Natural killer cell treated with Interleukin-12 subunit alpha and Interleukin-12 subunit beta and Interleukin-15 and Interleukin-18, amount 100 ng/mL, for 72 hours (primary cell): ENCODE data around the gene CEACAM3. TPM values are rescaled to one million over a fixed set of nuclear protein-coding genes. Genes with fewer than 3 reads are reported as not detected.

Experiments used
- ATAC-seq, 2 donors: fragments of 150-1000 bp; cut with Tn5 transposase in 1 of 2; sonication (Bioruptor Pico), chemical (Tn5 transposase) in 1 of 2; 2 replicates each; pipeline ENCODE4 v1.10.0; 2021
- DNase-seq: peaks from one replicate; pipeline ENCODE4 v3.0.0; 2022; ENCODE audit warnings: low spot score
- H3K27ac Mint-ChIP-seq, 2 donors: 1 replicate in 1 of 2; 2 replicates in 1 of 2; pipeline ENCODE4 v1.8.0; 2022; ENCODE audit warnings: mixed read lengths in 2 of 2, mild to moderate bottlenecking in 1 of 2, moderate library complexity in 1 of 2
- H3K27me3 Mint-ChIP-seq, 2 donors: 1 replicate in 1 of 2; 2 replicates in 1 of 2; pipeline ENCODE4 v1.8.0; 2022; ENCODE audit warnings: mixed read lengths in 2 of 2
- H3K36me3 Mint-ChIP-seq: one replicate; pipeline ENCODE4 v1.8.0; 2022; ENCODE audit warnings: mixed read lengths
- H3K4me1 Mint-ChIP-seq, 2 donors: 1 replicate in 1 of 2; 2 replicates in 1 of 2; pipeline ENCODE4 v1.8.0; 2022; ENCODE audit warnings: low read depth in 2 of 2, mixed read lengths in 2 of 2, mild to moderate bottlenecking in 1 of 2
- H3K4me3 Mint-ChIP-seq: one replicate; pipeline ENCODE4 v1.8.0; 2022; ENCODE audit warnings: mixed read lengths
- H3K9me3 Mint-ChIP-seq: 2 replicates; pipeline ENCODE4 v1.8.0; 2022; ENCODE audit warnings: mixed read lengths
- total RNA-seq, 2 donors: library from RNA; stranded (reverse); gene quantifications; one replicate each; pipeline ENCODE4 v1.2.3, GENCODE V29; 2022

CEACAM3 gene
- total RNA-seq, 2 donors from 2014 or later: not detected

GRCh38 chr19:41839211-41839610 lies 42.8 kb downstream of the CEACAM3 start:
- Mint-ChIP-seq H3K27ac (no peak overlapping the region), H3K36me3 (no peaks in the 10 kb centered on the region), H3K4me1 (peaks cover 0 to 3% of the 10 kb centered on the region in 2 donors), H3K4me3 (no peak overlapping the region), H3K9me3 (no peaks in the 10 kb centered on the region), H3K27me3 (peaks cover 24 to 29% of the 10 kb centered on the region in 2 donors)
- ATAC-seq (no peak), DNase-seq (no peak)

- H3K4me1 Mint-ChIP-seq: no peaks in the 10 kb centered on the region
- peaks cover 6 to 13% of the 10 kb centered on the region in 2 donors for H3K27me3 Mint-ChIP-seq
- no peaks in the 10 kb centered on the region for H3K36me3 Mint-ChIP-seq
- no peaks in the 10 kb centered on the region for H3K9me3 Mint-ChIP-seq
- ATAC-seq: no peak
- no peak for DNase-seq
- no peak overlapping the region for H3K27ac Mint-ChIP-seq
- no peak overlapping the region for H3K4me3 Mint-ChIP-seq
Measured at GRCh38 chr19:41843371-41843770, 47.0 kb downstream of the CEACAM3 start.

GRCh38 chr19:41844601-41845000 lies 48.2 kb downstream of the CEACAM3 start, which contains the start of gene LYPD4:
Gene LYPD4, minus strand, starts transcription at chr19:41844683. Its CDS starts 5,398 bp downstream, at chr19:41839285.
- H3K27ac Mint-ChIP-seq: peak within 1 kb of the TSS in 1 of 2 donors; percentile 27
- ATAC-seq: no peak

GRCh38 chr19:41845001-41845050 lies 48.4 kb downstream of the CEACAM3 start, which contains the start of gene DMRTC2:
Gene DMRTC2, plus strand, starts transcription at chr19:41845042. Its CDS starts 2,387 bp downstream, at chr19:41847429.
- peak within 1 kb of the TSS in 1 of 2 donors; percentile 27 for H3K27ac Mint-ChIP-seq

More at GRCh38 chr19:41844601-41845000, 48.2 kb downstream of the CEACAM3 start, which contains the start of gene LYPD4:
- Mint-ChIP-seq H3K27me3 (peaks cover 6 to 10% of the 10 kb centered on the region in 2 donors), H3K9me3 (no peaks in the 10 kb centered on the region), H3K4me3 (no peak within 1 kb of the TSS), H3K4me1 (no peaks in the 10 kb centered on the region), H3K36me3 (no peaks in the 10 kb centered on the region)
- DNase-seq: no peak

DNA sequence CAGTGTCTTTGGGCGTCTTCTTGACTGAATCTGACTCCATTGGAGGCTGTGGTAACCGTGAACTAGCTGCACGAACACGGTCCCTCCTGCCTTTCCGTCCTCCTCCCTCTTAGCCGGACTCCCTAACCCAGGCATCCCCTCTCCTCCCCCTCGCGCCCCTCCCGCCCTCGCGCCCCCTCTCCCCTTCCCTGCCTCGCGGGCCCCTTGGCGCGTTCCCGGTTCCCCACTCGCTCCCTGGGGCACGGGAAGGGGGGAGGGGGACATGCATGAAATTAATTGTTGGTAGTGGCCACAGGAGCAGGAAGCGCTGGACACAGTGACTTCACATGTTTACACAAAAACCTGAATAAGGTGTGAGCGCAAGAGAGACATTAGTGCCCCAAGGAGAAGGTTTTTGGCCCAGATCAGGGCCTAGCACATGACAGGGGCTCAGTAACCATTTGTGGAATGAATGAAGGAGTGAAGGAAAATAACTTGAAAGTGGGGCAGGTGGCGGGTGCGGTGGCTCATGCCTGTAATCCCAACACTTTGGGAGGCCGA lies 48.7 kb downstream of the CEACAM3 start:
- ATAC-seq: no peak
- Mint-ChIP-seq H3K27me3 (peaks cover 4 to 10% of the 10 kb centered on the region in 2 donors), H3K9me3 (no peaks in the 10 kb centered on the region), H3K4me1 (no peaks in the 10 kb centered on the region), H3K27ac (peak overlapping the region in 1 of 2 donors; percentile 27), H3K4me3 (no peak overlapping the region), H3K36me3 (no peaks in the 10 kb centered on the region)
- DNase-seq: no peak

More at GRCh38 chr19:41845001-41845050, 48.4 kb downstream of the CEACAM3 start, which contains the start of gene DMRTC2:
- Mint-ChIP-seq H3K36me3 (no peaks in the 10 kb centered on the region), H3K4me3 (no peak within 1 kb of the TSS), H3K4me1 (no peaks in the 10 kb centered on the region), H3K27me3 (peaks cover 6 to 10% of the 10 kb centered on the region in 2 donors), H3K9me3 (no peaks in the 10 kb centered on the region)
- DNase-seq (no peak), ATAC-seq (no peak)

DNA sequence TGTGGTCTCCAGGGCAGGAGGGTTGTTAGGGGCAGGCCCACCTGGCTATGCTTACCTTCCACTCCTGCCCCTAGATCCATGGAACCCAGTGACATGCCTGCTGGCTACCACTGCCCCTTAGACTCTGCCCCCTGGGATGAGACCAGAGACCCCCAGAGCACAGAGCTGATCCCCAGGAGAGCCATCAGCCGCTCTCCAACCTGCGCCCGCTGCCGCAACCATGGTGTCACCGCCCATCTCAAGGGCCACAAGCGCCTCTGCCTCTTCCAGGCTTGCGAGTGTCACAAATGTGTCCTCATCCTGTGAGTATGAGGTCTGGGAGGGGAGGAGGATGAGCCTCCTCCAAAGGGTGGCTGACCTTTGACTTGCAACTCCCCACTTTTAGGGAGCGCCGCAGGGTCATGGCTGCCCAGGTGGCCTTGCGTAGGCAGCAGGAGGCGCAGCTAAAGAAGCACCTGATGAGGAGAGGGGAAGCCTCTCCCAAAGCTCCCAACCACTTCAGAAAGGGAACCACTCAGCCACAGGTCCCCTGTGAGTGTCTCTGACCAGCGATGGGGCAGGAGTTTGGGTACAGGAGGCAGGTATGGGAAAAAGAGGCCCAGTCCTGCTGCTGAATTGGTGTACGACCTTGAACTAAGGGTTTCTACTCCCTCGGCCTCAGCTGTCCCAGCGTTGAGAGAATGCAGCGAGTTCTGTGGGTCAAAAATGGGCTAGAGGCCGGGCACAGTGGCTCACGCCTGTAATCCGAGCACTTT lies 51.1 kb downstream of the CEACAM3 start:
- Mint-ChIP-seq H3K27me3 (peaks cover 13 to 16% of the 10 kb centered on the region in 2 donors), H3K36me3 (no peaks in the 10 kb centered on the region)

GRCh38 chr19:41848666-41849065 lies 52.3 kb downstream of the CEACAM3 start:
- Mint-ChIP-seq H3K4me3 (no peak overlapping the region), H3K27ac (no peak overlapping the region), H3K27me3 (peaks cover 13 to 14% of the 10 kb centered on the region in 2 donors), H3K4me1 (no peaks in the 10 kb centered on the region), H3K36me3 (no peaks in the 10 kb centered on the region), H3K9me3 (no peaks in the 10 kb centered on the region)
- no peak for DNase-seq
- ATAC-seq: no peak

More for the DNA sequence above, 51.1 kb downstream of the CEACAM3 start:
- DNase-seq (no peak), ATAC-seq (peak in 1 of 2 donors; percentile 13)
- no peaks in the 10 kb centered on the region for H3K9me3 Mint-ChIP-seq
- H3K4me1 Mint-ChIP-seq: no peaks in the 10 kb centered on the region
- no peak overlapping the region for H3K27ac Mint-ChIP-seq
- no peak overlapping the region for H3K4me3 Mint-ChIP-seq

DNA sequence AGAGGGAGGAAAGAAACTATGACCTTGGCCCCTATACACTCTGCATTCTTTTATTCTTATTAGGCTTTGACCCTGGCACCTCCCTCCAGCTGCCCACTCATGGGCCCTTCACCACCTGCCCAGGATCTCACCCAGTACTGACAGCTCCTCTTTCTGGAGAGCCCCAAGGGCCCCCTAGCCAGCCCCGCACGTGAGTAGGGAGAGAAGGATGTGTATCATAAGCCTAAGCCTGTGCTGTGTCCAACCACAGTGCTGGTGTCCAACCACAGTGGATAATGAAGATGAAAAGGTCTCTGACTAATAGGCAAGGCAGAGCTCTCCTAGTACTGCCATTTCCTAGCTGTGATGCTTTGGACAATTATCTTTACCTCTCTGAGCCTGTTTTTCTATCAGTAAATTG lies 52.7 kb downstream of the CEACAM3 start:
- no peak overlapping the region for H3K27ac Mint-ChIP-seq
- no peaks in the 10 kb centered on the region for H3K36me3 Mint-ChIP-seq
- no peak overlapping the region for H3K4me3 Mint-ChIP-seq
- DNase-seq (no peak), ATAC-seq (no peak)
- H3K9me3 Mint-ChIP-seq: no peaks in the 10 kb centered on the region
- H3K4me1 Mint-ChIP-seq: no peaks in the 10 kb centered on the region
- H3K27me3 Mint-ChIP-seq: peaks cover 12 to 13% of the 10 kb centered on the region in 2 donors

GRCh38 chr19:41850381-41850780 lies 54.0 kb downstream of the CEACAM3 start:
- no peaks in the 10 kb centered on the region for H3K36me3 Mint-ChIP-seq
- H3K9me3 Mint-ChIP-seq: no peaks in the 10 kb centered on the region
- DNase-seq (no peak), ATAC-seq (no peak)
- H3K27me3 Mint-ChIP-seq: peaks cover 12 to 13% of the 10 kb centered on the region in 2 donors
- no peak overlapping the region for H3K4me3 Mint-ChIP-seq
- H3K27ac Mint-ChIP-seq: no peak overlapping the region
- H3K4me1 Mint-ChIP-seq: no peaks in the 10 kb centered on the region

- Mint-ChIP-seq H3K4me3 (no peak overlapping the region), H3K36me3 (no peaks in the 10 kb centered on the region), H3K27me3 (peaks cover 12 to 13% of the 10 kb centered on the region in 2 donors)
Measured at GRCh38 chr19:41851456-41851855, 55.1 kb downstream of the CEACAM3 start.

GRCh38 chr19:41853344-41853743 lies 57.0 kb downstream of the CEACAM3 start:
- Mint-ChIP-seq H3K4me3 (no peak overlapping the region), H3K36me3 (no peaks in the 10 kb centered on the region), H3K4me1 (no peaks in the 10 kb centered on the region), H3K27ac (no peak overlapping the region), H3K27me3 (peaks cover 12 to 13% of the 10 kb centered on the region in 2 donors), H3K9me3 (no peaks in the 10 kb centered on the region)
- DNase-seq (no peak), ATAC-seq (no peak)

More at GRCh38 chr19:41851456-41851855, 55.1 kb downstream of the CEACAM3 start:
- DNase-seq: no peak
- H3K27ac Mint-ChIP-seq: no peak overlapping the region
- no peaks in the 10 kb centered on the region for H3K4me1 Mint-ChIP-seq
- no peak for ATAC-seq
- H3K9me3 Mint-ChIP-seq: no peaks in the 10 kb centered on the region

DNA sequence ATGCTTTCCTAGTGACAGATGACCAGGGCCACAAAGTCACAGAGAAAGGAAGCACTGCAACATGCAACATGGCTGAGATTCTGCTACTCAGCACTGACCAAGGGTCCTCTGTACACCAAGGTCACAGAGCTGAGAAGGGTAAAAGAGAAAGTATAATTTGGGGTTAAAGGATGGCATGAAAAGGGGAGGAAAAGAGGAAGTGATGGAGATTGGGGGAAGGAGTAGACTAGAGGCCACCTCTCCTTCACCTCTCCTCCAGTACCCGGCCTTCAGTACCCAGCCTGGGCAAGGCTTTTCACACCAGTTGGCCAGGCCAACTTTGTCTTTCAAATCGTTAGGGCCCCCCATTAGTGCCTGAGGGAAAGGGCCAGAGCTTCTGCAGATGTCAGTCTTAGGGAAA lies 57.4 kb downstream of the CEACAM3 start:
- Mint-ChIP-seq H3K27ac (no peak overlapping the region), H3K27me3 (peaks cover 12 to 13% of the 10 kb centered on the region in 2 donors), H3K9me3 (no peaks in the 10 kb centered on the region), H3K4me1 (no peaks in the 10 kb centered on the region), H3K4me3 (no peak overlapping the region), H3K36me3 (no peaks in the 10 kb centered on the region)
- DNase-seq (no peak), ATAC-seq (no peak)

DNA sequence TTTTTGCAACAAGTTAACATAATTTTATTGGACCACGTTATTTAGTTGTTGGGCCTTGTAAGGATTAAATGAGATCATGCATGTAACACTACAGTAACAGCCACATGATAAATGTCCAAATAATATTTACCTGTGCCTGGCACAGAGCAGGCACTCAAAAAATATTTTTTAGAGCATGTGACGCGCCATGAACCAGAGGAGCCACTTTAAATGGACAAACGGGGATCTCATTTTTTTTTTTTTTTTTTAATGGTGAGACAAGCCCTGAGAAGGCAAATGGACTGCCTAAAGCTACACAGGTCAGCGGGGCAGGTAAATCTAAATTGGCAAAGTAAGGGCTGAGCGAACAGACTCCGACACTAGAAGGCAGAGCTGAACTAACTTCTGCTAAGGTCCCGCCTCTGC lies 62.8 kb downstream of the CEACAM3 start:
- Mint-ChIP-seq H3K9me3 (no peaks in the 10 kb centered on the region), H3K4me1 (peaks cover 32 to 44% of the 10 kb centered on the region in 2 donors), H3K27ac (peak overlapping the region; percentile 93 to 98), H3K27me3 (no peaks in the 10 kb centered on the region), H3K4me3 (peak overlapping the region; percentile 94), H3K36me3 (peaks cover 22% of the 10 kb centered on the region)
- ATAC-seq (no peak), DNase-seq (no peak)

GRCh38 chr19:41859618-41860418 lies 63.4 kb downstream of the CEACAM3 start, which contains the start of gene RPS19:
Gene RPS19, plus strand, starts transcription at chr19:41860255. Its CDS starts 520 bp downstream, at chr19:41860775.
- peak; percentile 94 to 95 for ATAC-seq
- no peaks in the 10 kb centered on the region for H3K27me3 Mint-ChIP-seq
- peaks cover 22% of the 10 kb centered on the region for H3K36me3 Mint-ChIP-seq
- peaks cover 35 to 49% of the 10 kb centered on the region in 2 donors for H3K4me1 Mint-ChIP-seq
- DNase-seq: peak; percentile 98
- peak within 1 kb of the TSS; percentile 93 to 98 for H3K27ac Mint-ChIP-seq
- H3K4me3 Mint-ChIP-seq: peak within 1 kb of the TSS; percentile 94
- no peaks in the 10 kb centered on the region for H3K9me3 Mint-ChIP-seq
